ENCODE results near the gene MAN1A2.
"Not testable (repeated sequence)": the region's sequence is repeated elsewhere in the genome, so short reads cannot be mapped to it uniquely, and the experiment has no call there.

MAN1A2 gene

DNA sequence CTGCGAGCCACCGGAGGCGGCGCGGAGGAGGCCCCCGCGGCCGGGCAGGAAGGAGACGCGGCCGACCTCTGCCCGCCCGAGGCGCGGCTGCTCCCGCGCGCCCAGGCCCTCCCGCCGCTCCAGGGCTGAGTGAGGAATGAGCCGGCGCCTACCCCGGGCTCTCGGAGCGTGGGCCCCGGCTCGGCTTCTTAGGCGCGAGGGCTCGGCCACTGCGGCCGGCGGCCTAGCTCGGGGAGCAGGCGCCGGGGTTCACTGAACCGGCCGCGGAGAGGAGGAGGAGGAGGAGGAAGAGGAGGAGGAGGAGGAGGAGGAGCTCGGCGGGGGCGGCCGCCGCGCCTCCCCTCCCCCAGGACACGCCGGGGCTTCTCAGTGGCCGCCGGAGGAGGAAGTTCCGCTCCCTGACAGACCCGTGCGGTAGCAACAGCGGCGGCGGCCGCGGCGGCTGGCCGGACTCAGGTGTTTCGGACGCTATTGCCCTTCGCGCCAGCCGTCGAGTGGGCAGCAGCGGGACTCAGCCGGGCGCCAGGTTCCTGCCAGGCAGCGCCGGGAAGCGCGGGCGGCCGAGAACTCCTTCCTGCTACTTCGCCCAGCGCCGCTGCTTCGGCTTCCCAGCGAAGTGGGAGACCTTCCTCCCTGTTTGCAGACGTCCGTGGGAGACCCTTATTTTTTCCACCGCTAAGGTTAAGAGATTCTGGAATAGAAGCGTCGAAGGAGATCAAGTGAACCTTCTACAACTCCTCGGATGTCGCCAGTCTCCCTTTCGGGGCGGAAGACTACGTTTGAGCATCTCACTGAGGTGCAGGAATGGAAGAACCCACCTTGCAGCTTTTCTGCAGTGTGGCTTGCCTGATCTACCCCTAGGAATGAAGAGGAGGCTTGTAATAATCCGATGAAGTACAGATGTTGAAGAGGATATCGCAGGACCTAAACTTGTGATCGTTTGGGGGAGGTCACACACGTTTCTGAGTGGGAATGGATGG, at the start of gene MAN1A2:
MAN1A2 (plus strand) TSS at position 404 of the 980 bp plus-strand sequence. CDS start 735 bp downstream, outside the sequence.
- peak; percentile 79 for DNase-seq (ENCODE audit: low spot score)

DNA sequence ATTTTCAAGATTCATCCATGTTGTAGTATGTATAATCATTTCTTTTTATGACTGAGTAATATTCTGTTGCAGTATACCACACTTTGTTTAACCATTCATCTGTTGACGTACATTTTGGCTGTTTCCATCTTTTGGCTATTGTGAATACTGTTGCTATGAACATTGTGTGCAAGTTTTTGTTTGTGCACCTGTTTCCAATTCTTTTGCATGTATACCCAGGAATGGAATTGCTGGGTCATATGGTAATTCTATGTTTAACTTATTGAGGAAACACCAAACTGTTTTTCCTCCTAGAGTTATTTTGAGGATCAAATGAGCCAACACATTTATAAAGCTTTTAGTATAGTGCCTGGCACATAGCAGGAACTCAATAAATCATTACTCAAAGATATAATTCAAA, 49.2 kb upstream of the MAN1A2 start:
- no peak for DNase-seq (ENCODE audit: low spot score)

DNA sequence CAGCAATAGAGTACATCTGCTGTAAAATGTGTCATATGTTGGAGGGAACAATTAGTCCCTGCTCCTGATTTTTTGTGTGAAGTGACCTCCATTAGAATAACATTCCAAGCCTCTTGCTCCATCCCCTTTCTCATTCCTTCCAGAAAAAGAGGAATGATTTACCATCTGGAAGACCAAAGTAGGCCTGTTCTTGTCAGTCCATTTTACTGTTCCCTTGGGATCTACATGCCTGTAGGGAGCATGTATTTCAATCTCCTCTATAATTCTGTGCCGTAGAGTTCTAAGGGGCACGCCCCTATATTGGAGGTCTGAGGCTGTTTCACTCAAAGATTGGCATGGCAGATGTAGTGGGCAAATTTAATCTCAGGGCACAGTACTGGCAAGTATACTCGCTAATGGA, 48.8 kb upstream of the MAN1A2 start:
- no peak for DNase-seq (ENCODE audit: low spot score)

DNA sequence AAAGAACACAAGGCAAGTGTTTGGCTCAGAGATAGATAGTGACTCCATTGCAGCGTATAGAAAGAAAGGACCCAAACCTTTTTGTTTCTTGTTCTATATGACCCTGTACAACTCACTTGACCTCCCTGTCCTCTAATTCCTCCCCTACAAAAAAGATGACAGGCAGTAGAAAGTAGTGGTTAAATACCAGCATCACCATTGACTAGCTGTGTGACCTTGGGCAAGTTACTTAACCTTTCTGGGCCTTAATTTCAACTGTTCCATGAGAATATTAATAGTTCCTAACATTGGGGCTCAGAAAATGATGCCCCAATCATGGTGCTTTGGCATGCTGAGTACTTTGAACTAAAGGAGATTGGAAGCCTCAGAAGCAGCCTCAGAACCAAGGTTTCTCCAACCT, 46.7 kb upstream of the MAN1A2 start:
- no peak for DNase-seq (ENCODE audit: low spot score)

DNA sequence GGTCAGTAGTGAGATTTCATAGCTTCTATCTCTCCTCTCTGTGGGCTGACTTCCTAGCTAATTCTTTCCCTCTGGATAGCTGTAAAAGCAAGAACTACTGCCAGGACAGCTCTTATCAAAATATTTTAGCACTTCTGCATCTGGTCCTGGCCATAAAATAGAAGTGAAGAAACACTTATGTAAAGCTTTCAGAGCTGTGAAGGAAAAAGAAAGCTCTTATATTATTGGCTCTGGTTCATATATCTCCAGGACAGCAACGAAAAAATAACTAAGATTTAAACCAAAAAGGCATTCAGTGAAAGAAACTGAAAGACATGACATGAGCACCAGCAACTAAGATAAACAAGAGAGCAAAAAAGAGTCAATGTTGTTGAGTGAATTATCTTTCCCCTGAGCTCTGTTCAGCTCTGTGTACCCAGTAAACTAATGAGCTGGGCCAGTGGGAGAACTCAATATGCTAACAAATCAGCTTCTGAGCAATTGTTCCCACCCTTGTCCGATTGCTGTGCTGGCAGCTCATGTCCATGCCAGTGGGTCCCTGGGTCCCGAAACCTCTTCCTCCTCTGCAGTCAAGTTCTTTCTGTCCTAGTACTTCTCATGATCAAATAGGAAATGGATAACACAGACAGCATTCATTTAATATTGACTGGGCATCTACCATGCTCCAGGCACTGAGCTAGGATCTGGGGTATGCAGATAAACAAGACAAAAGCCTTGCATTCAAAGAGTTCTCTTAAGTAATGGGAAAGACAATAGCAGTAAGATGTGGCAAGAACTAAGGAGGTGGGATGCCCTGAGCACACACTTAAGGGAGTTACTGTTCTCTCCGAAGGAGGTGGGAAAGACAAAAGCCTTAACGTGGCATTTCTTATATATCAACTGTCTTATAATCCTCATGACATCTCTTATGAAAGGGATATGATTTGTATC, 45.3 kb upstream of the MAN1A2 start:
- DNase-seq (ENCODE audit: low spot score) = no peak

DNA sequence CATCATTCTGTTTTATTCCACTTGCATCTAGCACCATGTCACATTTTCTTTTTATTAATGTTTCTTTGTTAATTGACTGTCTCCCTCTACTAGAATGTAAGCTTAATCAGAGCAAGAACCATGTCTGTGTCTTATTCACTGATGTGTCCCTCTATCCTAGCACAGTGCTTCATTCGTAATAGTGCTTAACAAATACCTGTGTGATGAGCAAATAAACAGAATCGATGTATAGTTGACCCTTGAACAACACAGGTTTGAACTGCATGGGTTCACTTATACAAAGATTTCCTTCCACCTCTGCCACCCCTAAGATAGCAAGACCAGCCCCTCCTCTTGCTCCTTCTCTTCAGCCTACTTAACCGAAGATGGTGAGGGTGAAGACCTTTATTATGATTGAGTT, 42.9 kb upstream of the MAN1A2 start:
- DNase-seq (ENCODE audit: low spot score) = no peak

DNA sequence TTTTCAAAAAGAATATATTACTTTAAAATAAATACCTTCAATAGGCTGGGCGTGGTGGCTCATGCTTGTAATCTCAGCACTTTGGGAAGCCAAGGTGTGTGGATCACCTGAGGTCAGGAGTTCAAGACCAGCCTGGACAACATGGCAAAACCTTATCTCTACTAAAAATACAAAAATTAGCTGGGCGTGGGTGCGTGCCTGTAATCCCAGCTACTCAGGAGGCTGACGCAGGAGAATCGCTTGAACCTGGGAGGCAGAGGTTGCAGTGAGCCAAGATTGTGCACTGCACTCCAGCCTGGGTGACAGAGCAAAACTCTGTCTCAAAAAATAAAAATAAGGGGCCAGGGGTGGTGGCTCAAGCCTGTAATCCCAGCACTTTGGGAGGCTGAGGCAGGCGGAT, 41.2 kb upstream of the MAN1A2 start:
- not testable (repeated sequence) for DNase-seq (ENCODE audit: low spot score)

DNA sequence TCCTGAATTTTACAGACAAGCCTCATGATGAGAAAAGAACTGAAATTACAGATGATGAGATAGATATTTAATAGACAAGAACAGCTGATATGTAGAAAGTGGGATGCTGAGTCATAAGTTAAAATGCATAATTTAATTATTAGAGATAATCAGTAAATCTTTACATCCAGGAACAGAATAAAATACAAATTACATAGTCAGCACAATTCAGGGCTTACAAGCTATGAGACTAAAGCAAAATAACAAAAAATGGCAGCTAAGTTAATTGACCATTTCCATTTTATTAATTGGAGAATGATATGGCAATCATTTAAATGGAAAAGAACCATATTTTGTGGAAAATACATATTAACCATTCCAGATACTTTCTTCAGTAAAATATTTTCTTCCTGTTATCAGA, 40.2 kb upstream of the MAN1A2 start:
- DNase-seq (ENCODE audit: low spot score) = no peak

DNA sequence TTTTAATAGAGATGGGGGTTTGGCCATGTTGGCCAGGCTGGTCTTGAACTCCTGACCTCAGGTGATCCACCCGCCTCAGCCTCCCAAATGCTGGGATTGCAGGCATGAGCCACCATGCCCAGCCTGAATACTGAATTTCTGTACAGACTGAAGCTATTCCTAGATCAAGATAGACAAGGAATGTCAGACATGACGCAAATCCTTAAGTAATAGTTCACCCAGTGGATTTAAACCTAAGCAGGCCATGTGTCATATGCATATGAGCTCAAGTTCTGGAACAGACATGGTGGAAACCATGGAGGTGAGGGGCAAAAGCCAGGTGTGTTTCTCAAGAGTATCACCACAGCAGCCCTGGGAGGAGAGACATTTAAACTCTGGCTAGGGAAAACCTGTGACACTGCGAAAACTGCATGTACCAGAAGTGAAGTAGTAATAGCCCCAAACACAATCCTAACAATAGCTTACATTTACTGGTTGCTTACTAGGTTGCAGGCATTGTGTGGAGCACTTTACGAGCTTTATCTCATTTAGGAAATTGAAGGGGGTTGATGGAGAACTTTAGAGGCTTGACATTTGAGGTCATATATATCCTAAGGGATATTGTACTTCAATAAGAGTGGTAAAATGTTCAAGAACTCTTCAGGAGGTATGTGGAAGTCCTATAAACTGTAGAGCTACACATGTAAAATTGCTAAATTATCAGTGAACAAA, 31.7 kb upstream of the MAN1A2 start:
- DNase-seq (ENCODE audit: low spot score) = no peak

DNA sequence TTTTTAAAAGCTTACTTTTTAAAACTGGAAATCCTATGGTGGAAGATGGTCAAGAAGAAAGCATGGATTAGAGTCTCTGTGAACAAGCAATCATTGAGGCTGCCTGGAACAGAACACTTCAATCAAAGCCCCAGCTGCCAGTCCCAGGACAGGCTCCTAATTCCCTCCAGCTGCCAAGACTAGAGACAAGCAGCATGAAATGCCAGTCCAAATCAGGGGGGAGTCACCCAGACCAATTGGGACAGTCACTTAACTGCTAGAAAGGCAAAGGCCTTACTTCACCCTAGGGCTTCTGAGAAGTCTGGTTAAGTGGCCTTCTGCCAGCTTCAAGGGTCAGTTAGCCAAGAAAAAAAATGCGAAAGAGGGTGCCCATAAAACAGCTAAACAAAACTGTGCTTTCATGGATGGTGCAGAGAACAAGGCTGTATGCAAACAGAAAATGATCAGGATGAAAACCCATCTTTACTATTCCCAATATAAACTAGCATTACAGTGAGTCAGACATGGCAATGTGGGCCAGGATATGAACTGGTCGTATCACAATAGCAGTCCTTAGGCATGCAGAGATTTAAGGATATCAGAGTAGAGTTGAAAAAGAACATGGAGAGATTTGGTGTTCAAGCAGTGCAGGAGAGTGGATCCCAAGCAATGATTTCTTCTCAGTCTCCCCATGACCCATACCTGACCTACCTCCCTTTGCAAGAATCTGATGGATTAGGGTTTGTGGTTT, 31.0 kb upstream of the MAN1A2 start:
- no peak for DNase-seq (ENCODE audit: low spot score)

DNA sequence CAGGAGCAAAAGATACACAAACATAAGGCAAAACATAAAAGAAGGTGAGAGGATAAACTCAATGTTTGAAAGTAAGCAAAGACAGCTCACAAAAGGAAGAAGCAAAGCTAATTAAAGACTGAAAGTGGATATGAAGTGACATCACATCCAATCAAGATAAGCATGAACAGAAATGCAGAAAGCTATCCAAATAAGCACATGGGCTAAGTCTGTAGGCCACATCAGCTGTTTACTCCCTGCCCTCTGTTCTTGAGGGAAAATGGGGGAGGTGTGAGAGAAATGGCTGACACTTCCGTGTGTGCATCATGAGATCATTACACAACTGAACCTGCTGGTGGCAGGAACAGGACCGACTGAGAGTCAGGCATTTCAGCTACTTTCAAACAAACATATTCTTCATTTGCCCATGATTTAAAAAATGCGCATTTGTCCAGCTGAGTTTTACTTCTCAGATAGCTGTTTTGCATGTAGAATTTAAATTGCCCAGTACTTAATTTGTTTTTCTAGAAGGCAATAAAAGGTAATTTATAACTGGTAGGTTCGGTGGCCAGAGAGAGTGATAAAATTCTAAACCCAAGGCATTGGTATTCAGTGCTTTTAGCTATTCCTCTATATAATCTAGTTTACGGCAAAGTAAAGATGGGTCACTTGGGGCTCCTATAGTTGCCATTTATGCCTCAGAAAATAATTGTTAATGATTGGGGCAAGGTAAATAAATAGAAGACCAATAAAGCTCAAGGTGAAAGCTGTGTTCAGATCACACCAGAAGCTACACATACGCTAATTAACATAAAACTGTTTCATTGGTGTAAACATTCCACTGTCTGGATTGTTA, 27.2 kb upstream of the MAN1A2 start:
- DNase-seq (ENCODE audit: low spot score) = no peak

DNA sequence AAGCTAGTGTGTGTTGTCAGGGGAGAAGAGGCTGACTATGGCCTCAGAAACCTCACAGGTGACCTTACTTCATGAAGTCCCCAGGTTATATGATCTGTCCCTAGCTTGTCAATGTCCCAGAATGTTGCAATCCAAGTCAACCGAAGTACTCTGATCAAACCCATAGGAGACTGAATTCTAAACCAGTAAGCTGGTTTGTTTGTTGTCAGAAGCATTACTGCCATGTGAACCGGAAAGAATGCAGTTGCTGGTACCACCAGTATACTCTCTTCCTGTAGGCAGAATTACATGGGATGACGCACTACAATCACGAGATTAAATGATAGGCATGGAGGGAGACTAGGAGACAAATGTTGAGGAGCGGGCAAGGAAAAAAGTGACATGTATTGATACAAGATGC, 26.1 kb upstream of the MAN1A2 start:
- no peak for DNase-seq (ENCODE audit: low spot score)

DNA sequence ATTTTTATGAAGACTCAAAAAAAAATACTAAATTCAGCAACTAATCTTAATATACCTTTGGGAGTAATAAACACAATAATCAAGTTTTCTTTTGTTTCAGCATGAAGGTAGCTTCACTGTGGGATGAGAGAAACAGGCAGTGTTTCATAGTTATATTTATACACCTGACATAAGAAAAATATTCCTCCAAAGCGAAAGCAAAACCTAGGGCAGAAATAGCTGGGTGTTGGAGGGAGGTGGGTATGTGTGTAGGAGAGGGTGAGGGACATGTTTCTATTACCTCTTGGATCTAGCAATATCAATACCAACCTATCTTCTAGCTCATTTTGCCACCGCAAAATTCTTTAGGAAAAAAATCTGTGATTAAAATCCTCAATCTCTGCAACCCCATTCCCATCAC, 24.9 kb upstream of the MAN1A2 start:
- DNase-seq (ENCODE audit: low spot score) = no peak

DNA sequence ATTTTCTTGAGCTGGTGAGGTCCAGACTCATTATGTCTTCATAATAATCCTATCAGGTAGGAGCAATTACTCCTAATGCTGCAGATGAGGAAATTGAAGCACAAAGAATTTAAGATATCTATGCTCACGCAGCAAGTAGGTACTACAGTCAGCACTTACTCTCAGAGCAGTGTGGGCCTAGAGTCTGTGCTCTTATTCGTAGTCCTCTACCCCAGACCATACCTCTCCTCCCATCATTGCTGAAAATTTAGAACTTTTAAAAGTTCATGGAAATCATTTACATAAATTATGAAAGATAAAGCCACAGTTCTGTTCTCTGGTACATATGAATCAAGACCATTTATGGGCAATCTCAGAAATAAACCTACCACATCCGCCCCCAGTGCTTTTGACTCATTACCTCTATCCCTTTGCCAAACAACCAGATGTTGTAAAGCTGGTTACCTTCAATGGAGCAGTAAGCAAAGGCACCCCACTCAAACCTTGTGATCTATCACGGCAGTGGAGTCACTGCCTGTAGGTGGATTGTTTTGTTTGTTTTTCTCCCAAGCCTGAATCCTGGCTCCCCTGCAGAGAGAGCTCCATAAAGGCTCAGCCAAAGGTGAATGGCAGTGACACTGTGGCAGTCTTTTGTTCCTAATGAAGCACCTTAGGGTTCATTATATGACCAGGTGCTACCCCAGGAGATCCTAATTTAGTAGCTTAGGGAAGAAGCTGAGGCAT, 20.9 kb upstream of the MAN1A2 start:
- no peak for DNase-seq (ENCODE audit: low spot score)

DNA sequence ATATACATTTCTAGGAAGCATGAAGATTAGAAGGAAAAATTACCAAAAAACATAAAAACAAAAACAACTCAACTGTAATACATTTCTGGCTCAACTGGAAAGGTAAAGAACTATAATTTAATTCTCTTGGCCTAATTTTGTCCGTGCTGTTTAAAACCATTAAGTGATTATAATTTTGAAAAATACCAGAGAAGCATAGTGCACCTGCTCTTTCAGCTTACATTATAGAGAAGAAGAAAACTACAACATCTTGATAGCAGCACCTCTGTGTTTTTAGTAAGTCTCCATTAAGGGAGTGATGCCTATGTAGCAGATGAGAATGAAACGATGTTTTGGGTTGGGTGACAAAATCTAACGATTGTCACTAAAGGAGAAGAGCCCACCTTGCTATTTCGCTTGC, 19.3 kb upstream of the MAN1A2 start:
- DNase-seq (ENCODE audit: low spot score) = no peak

DNA sequence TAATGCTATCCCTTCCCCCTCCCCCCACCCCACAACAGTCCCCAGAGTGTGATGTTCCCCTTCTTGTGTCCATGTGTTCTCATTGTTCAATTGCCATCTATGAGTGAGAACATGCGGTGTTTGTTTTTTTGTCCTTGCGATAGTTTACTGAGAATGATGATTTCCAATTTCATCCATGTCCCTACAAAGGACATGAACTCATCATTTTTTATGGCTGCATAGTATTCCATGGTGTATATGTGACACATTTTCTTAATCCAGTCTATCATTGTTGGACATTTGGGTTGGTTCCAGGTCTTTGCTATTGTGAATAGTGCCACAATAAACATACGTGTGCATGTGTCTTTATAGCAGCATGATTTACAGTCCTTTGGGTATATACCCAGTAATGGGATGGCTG, 14.6 kb upstream of the MAN1A2 start:
- not testable (repeated sequence) for DNase-seq (ENCODE audit: low spot score)

DNA sequence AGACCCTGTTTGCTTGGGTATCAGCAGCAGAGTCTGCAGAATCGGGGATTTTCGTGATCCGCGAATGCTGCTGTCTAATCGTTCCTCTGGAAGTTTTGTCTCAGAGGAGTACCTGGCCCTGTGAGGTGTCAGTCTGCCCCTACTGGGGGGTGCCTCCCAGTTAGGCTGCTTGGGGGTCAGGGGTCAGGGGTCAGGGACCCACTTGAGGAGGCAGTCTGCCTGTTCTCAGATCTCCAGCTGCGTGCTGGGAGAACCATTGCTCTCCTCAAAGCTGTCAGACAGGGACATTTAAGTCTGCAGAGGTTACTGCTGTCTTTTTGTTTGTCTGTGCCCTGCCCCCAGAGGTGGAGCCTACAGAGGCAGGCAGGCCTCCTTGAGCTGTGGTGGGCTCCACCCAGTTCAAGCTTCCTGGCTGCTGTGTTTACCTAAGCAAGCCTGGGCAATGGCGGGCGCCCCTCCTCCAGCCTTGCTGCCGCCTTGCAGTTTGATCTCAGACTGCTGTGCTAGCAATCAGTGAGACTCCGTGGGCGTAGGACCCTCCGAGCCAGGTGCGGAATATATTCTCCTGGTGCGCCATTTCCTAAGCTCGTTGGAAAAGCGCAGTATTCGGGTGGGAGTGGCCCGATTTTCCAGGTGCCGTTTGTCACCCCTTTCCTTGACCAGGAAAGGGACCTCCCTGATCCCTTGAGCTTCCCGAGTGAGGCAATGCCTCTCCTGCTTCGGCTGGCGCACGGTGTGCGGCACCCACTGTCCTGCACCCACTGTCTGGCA, 9.2 kb upstream of the MAN1A2 start:
- DNase-seq (ENCODE audit: low spot score) = not testable (repeated sequence)

DNA sequence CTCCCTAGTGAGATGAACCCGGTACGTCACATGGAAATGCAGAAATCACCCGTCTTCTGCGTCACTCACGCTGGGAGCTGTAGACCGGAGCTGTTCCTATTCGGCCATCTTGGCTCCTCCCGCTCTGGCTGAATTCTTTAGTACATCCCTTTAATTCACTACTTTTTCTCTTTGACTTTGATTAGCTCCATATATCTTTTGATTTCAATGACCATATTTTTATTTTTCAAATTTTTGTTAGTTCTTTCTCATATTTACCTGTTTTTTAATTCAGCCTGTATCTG, 8.7 kb upstream of the MAN1A2 start:
- DNase-seq (ENCODE audit: low spot score) = not testable (repeated sequence)

DNA sequence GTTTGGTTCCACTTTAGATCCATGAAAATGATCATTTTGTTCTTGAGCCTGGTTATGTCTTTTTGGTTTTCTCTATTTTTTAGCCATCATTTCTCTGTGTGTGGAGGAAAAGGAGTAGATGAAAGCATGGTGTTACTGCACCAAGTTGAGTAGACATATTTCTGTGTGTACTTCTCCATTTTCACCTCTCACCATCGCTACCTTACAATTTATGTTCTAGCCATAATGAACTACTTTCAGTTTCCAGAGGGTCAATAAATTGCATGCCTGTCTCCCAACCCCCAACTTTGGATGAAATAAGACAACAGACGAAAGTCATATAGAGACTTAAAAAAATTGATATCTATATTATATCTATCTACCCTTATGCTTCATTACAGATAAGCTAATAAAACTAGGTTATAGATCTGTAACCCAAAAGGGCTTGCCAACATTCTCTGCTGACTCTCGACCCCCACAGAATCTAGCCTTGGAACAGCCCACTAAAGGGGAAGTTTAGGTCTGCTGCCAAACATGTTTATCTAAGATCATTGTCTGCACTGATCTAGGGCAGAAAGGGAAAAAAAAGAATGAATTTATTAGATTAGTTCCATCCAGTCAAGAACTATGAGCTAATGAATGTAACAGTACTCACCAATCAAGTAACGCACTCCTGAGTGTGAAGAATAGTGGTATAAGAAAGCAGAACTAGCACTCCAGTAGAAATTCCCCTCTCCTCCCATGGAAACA, 7.5 kb upstream of the MAN1A2 start:
- DNase-seq (ENCODE audit: low spot score) = no peak
